Esophagus muscularis mucosa (tissue), 4 donors: Measurements from ENCODE around the gene LIPA.

Experiments used
- CTCF ChIP-seq, 3 experiments: fragments of 200-600 bp in 2 of 3; fragments of 450-650 bp in 1 of 3; sonication (generic) in 2 of 3; IDR thresholded peaks; one replicate each; pipeline ENCODE4 v1.5.1; 2017 to 2019; ENCODE audit warnings: antibody characterized with exemption in 3 of 3, mild to moderate bottlenecking in 2 of 3, moderate library complexity in 1 of 3
- EP300 ChIP-seq: sonication (generic); formaldehyde crosslinking; IDR thresholded peaks from one replicate; pipeline ENCODE4 v1.6.1; 2017; ENCODE audit warnings: antibody characterized with exemption
- POLR2AphosphoS5 ChIP-seq, 2 donors: sonication (generic); formaldehyde crosslinking; IDR thresholded peaks; one replicate each; pipeline ENCODE4 v1.6.1; 2017; ENCODE audit warnings: antibody characterized with exemption in 2 of 2

- TF ChIP-seq POLR2AphosphoS5 (IDR thresholded peaks at IDR 0.05) (no peak), CTCF (IDR thresholded peaks at IDR 0.05) (no peak), EP300 (no peak)
These were observed 31.9 kb downstream of the LIPA start for GRCh38 chr10:89219513-89220218.
